NCI-H510A treated with DMSO at 0.1 percent for 48 hours (cell line): ENCODE measurements around the gene F7.
"Not testable (repeated sequence)": the region's sequence is repeated elsewhere in the genome, so short reads cannot be mapped to it uniquely, and the experiment has no call there.

ENCODE experiments used
- DNase-seq: peaks from one replicate; lab custom pipeline; 2025; lab: John Stamatoyannopoulos, UW

The F7 gene

DNA sequence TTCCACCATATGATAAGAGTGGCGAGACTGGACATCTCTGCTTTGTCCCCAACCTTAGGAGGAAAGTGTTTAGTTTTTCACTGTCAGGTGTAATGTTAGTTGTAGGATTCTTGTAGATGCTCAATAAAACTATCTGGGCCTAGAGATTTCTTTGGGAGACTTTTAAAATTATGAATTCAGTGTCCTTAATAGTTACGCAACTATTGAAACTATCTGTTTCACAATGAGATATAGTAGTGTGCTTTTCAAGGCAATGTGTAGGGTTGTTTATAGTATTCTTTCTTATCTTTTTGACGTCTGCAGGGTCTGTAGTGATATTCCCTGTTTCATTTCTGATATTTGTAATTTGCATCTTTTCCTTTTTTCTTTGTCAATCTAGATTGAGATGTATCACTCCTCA is 33.2 kb upstream of the F7 start:
- no peak for DNase-seq

DNA sequence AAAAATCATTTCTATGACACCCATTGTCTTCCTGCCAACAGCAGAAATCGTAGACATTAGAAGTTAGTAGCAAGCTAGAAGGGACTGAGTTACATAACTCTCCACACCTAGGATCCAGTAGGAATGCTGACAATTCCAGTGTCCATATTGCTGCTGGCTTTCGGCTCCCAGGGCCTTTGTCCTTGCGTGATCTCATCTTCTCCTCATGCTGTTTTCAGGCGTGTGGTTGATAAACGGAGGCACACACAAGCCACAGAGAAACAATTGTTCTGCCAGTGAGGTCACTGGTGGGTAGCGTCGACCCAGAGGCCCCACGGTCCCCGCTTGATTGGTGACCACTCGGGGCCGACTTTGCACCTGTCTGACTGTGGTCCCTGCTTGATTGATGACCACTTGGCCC is 31.6 kb upstream of the F7 start:
- no peak for DNase-seq

DNA sequence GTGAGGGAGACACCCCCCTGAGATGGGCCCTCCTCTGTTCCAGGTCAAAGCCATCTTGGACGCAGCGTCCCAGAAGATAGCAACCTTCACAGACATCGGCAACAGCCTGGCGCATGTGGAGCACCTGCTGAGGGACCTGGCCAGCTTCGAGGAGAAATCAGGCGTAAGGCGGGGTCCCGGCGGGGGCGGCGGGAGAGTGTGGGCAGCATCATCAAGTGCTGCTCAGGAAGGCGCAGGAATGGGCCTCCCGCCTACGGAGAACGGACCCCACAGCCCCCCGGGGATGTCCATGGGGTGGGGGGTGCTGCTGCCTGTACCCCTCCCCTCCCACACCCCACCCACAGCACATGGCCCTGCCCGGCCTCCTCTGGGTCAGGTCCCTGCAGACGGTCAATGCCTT is 31.2 kb upstream of the F7 start:
- DNase-seq = no peak

DNA sequence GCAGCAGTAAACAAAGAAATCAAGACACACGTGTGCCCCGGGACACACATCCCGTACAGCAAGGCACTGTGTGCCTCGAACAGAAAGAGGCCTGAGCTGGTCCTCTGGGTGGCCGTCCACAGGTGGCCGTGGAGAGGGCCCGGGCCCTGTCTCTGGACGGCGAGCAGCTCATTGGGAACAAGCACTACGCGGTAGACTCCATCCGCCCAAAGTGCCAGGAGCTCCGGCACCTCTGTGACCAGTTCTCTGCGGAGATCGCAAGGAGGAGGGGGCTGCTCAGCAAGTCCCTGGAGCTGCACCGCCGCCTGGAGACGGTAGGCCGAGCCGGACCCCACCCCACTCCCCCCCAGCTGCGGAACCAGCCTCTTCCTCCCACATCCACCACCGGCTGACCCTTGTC is 30.7 kb upstream of the F7 start:
- no peak for DNase-seq

DNA sequence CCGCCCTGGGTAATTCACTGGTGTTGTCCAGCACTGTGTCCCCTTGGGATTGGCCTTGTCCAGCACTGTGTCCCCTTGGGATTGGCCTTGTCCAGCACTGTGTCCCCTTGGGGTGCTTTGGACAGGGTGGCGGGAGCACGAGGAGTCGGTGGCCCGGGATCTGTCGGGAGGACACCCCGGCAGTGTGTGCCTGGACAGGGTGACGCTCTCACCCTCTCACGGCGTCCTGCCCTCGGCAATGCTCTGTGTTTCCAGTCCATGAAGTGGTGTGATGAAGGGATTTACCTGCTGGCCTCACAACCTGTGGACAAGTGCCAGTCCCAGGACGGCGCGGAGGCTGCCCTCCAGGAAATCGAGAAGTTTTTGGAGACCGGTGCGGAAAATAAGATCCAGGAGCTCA is 29.9 kb upstream of the F7 start:
- no peak for DNase-seq

DNA sequence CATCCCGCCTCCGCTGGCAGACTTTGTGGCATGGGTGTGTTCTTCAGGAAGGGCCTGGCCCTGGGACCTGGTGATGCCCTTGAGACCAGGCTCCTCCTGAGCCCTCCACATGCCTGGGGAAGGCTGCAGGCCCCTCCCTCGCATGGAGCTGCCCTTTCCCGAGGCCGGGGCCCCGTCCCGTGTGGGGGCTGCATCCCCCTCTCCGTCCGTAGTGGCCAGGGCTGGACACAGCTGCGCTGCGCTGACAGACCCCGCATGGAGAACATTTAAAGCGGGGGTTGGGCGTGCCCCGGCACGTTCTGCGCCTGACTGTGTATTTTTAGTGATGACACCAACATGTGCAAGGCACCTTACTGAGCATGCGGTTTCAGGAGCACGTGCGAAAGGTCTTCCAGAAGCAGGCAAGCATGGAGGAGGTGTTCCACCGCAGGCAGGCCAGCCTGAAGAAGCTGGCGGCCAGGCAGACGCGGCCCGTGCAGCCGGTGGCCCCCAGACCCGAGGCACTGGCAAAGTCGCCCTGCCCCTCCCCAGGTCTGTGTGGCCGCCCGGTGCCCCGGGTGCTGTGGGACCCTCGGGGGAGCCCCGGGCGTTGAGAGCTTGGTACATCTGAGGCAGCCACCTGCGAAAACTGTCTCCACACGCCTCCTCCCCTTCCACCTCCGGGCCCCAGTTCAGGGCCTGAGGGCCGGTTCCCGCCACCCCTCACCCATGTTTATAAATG is 28.8 kb upstream of the F7 start:
- DNase-seq = no peak

DNA sequence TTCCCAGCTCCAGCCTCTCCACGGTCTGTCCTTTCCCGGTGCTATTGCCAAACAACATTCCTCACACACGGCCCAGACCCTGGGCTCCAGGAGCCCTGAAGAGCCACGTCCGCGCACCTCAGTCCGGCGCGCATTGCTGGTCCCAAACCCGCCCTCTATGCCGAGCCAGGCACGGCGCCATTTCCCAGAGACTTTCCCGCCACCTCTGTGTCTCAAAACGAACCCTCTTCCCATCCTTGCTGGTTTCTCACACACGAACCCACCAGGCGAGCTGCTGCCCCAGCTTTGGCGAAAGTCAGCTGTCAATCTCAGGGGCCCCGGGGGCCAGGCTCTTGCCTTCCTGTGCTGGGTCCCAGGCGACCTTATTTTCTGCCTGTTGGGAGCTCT is 28.0 kb upstream of the F7 start:
- DNase-seq = no peak

DNA sequence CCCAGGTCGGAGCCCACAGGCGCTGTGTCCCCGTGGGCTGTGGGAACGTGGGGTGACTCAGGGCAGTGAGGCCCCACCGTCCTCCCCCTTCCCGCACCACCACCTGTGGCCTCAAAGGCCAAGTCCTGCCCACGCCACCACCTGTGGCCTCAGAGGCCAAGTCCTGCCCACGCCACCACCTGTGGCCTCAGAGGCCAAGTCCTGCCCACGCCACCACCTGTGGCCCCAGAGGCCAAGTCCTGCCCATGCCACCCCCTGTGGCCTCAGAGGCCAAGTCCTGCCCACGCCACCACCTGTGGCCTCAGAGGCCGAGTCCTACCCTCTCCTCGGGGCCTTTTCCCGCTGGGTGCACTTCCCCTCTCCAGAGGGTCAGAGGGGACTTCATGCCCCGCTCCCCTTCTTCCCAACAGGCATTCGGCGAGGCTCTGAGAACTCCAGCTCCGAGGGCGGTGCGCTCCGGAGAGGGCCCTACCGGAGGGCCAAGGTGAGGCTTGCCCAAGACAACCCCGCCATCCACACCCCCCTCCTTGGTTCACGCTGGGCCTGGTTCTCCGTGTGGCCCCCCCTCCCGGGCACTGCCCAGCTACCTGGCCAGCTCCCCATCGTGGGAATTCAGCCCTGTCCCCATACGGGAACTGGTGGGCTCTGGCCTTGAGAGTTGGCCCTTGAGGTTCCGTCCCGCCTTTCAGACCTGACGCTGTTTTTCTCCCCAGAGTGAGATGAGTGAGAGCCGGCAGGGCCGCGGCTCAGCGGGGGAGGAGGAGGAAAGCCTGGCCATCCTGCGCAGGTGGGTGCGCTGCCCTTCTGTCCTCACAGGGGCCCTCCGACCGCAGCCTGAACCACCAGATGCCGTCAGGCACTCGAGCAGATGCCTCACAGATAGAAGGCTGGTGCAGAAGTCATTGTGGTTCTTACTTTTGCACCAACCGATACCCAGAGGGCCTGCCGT is 27.4 kb upstream of the F7 start:
- no peak for DNase-seq

DNA sequence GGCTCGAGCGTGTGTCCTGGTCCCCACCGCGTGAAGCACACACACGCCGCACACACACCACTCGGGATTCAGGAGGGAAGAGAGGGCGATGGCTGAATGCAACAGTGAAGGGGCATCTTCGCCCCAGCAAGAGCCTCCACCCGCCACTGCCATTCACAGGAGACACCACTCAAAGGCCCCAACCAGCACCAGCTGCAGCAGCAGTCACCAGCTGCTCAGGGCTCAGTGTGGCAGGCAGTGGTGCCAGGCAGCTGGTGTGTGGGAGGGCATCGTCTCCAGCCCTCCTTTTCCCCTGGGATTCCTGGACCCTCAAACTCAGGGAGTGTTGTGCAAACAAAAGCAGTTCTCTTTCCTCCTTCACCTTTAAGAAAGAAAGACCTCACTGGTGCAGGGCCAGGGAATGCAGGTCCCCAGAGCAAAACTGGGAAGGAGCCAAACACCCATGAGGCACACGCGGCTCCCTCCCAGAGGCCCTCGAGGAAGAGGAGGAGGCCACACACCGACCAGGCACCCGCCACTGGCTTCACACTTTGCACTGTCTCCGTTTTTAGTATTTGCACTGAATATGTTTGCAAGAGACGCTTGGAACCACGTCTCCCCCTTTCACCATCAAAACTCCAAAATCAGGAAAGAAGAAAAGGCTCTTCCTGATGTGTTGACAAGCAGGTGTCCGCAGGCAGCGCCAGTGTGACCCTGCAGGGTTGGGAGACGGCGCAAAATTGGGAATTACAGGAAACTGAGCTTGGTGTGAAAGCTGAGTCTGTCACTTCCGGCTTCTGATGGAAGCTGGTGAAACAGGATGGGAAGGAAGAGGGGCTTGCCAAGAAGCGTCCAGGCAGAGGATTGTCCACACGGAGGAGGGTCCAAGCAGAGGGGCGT is 26.4 kb upstream of the F7 start:
- DNase-seq = no peak

DNA sequence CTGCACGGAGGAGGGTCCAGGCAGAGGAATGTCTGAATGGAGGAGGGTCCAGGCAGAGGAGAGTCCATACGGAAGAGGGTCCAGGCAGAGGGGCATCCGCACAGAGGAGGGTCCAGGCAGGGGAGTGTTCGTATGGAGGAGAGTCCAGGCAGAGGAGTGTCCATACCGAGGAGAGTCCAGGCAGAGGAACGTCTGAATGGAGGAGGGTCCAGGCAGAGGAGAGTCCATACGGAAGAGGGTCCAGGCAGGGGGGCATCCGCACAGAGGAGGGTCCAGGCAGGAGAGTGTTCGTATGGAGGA is 25.9 kb upstream of the F7 start:
- not testable (repeated sequence) for DNase-seq

DNA sequence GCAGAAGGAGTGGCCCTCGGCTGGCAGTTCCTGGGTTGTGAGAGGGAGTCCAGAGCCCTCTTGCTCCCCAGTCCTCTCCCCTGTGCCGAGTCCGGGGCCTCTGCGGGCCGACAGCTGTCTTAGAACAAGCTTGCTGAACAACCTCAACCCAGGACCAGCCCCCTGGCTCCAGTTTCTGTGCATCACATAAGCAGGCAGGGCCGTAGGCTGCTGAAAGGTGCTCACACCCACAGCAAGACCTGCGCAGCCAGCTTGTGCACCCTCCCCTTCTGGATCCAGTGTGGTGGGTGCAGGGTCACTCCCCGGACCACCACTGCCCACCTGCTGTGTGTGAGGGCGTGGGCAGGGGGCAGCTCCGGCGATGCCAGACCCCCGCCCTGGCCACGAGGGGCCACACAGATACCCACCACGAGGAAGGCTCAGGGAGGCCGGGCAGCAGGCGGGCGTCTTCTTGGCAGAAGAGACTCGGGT is 25.2 kb upstream of the F7 start:
- DNase-seq = no peak

DNA sequence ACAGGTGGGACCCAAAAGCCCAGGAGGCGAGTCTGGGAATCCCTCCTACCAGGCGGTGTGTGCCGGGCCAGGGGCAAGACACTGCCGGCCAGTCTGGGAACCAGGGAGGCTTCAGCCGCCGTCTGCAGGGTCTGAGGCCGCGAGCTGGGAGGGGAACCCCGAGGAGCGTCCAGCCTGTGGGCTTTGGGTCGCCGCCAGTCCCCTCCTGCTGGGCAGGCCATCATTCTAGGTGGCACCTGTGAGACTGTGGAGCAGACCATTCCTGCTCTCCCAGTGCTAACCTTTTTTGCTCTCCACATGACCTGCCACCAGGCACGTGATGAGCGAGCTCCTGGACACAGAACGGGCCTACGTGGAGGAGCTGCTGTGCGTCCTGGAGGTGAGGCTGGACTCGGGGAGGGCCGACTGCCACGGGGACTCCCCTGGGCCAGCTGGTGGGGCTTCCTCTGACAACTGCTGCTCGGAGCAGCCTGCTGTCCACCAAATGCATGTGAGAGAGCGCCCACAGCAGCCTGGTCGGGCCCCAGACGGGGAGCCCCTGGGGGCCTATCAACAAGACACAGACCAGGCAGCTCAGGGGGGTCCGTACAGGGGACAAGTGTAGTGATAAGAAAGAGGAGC is 24.6 kb upstream of the F7 start:
- no peak for DNase-seq

DNA sequence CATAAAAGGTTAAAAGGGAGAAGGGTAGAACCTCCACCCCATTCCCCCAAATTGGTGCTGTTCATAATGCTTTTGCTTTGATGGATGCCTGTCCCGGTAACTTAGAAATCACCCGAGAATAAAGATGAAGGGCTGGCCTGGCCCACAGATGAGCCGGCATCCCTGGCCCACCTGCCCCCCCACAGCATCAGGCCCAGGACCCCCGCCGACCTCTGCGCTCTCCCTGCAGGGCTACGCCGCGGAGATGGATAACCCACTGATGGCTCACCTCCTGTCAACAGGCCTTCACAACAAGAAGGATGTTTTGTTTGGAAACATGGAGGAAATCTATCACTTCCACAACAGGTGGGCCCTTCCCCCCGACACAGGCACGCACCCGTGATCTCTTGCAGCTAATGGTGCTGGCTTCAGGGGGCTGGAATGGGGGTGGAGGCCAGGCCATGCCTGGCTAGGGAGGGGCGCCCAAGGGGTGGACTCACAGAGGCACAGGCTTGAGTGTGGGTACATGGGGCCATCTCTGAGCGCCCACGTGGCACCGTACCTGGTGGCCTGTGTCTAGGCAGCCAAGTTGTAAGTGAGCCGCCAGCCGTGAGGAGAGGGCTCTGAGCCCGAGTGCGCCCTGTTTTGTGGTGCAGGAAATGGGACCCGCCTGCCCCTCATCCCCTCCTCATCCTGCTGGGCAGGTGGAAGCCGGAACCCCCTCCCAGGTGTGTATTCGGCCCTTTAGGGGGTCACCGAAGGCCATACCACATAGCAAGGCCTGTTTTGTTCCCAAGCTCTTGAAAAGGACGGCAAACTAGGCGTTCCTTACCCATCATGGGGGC is 23.2 kb upstream of the F7 start:
- no peak for DNase-seq

DNA sequence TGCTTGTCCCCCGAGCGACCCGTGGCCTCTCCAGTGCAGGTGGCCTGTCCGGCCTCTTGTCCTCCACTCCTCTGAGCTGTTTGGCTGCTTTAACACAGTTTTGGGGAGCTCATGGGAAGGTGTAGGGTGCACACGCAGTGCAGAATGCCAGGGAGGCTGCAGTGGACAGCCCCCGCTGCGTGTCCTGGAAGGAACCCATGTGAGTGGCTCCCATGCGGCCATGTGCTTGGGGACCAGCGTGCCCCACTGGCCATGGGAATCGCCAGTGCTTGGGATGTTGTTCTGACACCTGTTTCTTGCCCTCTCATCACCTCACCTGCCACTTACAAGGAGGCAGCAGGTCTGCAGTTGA is 22.6 kb upstream of the F7 start:
- DNase-seq = no peak

DNA sequence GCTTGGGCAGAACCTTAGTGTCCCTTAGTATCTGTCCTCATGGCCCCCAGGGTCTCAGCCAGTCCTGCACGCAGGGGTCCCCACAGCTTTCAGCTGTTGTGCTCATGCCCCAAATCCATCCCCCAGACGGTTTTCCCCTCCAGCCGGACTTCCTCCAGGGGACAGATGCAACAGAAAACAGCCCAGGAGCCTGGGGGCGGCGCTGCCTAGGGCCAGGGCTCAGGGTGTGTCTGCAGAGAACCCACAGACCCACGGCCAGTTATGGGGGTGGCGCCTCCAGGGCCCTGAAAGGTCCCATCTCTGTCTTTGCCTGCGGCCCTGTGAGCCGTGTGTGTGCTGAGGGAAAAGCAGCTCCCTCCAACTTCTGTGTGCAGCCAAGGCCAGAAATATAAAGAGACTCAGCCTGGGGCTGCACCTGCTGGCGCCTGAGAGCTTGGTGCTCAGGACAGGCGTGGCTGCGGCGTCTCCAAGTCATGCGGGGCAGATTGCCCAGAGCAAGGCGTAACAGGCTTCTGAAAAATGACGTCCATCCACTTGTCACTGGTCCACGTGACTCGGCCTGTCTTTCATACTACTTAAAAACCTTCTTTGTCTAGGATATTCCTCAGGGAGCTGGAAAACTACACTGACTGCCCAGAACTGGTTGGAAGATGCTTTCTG is 22.1 kb upstream of the F7 start:
- DNase-seq = no peak

DNA sequence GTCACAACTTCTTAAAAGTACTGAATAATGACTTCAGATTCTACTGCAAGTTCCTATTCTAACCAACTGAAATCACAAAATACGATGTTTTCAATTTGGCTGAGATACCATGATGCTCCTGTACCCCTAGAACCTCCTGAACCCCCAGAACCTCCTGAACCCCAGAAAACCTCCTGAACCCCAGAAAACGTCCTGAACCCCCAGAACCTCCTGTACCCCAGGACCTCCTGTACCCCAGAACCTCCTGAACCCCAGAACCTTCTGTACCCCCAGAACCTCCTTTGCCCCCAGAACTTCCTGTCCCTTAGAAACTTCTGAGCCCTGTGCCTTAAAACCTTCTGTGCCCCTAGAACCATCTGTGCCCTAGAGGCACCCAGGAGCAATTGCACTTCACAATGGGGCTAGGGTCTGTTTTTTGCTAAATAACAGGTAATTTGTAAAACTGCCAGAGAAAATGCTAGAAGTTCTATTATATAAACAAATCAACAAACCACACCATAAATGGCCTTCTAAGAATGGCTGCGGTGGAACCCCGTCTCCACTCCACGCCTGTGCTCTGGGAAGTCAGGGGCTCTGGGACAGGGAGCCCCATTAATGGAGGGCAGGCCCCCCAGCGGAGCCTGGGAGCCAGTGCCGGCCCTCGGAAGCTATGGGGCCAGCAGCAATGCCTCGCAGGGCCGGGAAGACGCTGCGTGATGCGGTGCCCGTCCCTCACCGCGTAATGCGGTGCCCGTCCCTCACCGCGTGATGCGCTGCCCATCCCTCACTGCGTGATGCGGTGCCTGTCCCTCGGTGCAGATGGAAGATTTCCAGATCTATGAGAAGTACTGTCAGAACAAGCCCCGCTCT is 21.3 kb upstream of the F7 start:
- DNase-seq = no peak

DNA sequence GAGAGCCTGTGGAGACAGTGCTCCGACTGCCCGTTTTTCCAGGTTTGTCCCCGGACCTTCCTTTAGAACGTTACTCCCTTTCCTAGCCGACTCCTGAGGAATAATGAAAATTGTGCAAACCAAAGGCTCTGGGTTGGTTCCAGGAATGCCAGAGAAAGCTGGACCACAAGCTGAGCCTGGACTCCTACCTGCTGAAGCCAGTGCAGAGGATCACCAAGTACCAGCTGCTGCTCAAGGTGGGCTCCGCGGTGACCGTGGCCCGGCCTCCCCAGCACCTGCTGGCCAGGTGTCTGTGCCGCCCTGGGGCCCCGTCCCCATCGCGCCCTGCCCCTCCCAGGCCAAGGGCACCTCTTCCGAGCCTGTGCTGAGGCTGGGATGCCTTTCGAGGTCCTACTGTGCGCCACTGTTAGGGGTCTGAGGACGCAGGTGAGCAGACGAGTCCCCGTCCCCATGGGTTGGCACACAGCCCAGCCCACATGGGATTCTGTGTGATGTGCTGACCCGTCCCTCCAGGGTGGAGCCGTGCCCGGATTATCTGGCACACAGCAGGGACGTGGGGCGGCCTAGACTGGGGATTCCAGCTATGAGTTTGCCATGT is 20.5 kb upstream of the F7 start:
- no peak for DNase-seq

DNA sequence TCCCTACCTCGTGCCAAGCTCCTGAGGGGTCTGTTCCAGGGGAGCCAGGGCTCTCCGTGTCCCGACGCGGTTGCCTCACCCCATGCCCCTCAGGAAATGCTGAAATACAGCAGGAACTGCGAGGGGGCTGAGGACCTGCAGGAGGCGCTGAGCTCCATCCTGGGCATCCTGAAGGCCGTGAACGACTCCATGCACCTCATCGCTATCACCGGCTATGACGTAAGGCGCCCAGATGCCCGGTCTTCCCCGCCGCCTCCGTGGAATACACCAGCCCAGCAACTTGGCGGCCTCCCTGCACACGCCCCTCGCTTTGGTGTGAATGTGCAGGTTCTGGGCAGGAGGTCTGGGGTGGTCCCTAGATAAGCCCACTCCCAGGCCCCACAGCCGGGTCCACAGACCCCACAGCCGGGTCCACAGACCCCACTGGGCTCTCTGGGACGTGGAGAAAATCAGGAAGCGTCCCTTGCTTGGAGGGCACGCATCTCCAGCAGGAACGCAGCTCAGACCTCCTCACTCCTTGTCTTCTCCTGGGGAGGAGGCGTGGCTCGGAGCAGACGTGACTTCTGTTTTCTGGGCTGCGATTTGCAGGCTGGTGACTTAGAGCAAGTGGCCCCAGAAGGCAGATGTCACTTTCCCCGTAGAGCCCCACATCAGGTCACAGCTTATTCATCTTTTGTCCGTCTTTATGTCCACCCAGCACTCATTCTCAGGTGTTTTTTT is 19.4 kb upstream of the F7 start:
- DNase-seq = no peak
